GM19395 (cell line): Measurements from ENCODE around the gene SEC23A.
A peak's percentile ranks its signal among the peaks of the same experiment; 100 is the strongest.
"Not testable (repeated sequence)": the region's sequence is repeated elsewhere in the genome, so short reads cannot be mapped to it uniquely, and the experiment has no call there.

ENCODE experiments used
- ATAC-seq: cut with Tn5 transposase; IDR thresholded peaks from one replicate; pipeline ENCODE4 v1.9.1; 2021; ENCODE audit warnings: mild to moderate bottlenecking, moderate library complexity; ENCODE audit not compliant: unreplicated experiment

The SEC23A gene

GRCh38 chr14:39034481-39035296 is 68.3 kb downstream of the SEC23A start:
- no peak for ATAC-seq

GRCh38 chr14:39033371-39033770 is 69.7 kb downstream of the SEC23A start:
- no peak for ATAC-seq

- ATAC-seq = no peak
Measured at GRCh38 chr14:39030209-39030608, 72.8 kb downstream of the SEC23A start.

GRCh38 chr14:39029789-39030188 is 73.2 kb downstream of the SEC23A start:
- no peak for ATAC-seq

GRCh38 chr14:39028620-39029019 is 74.4 kb downstream of the SEC23A start:
- no peak for ATAC-seq

GRCh38 chr14:39025810-39026627 is 77.0 kb downstream of the SEC23A start:
- no peak for ATAC-seq

GRCh38 chr14:39025250-39025809 is 77.7 kb downstream of the SEC23A start:
- no peak for ATAC-seq

GRCh38 chr14:39023939-39024871 is 78.8 kb downstream of the SEC23A start:
- ATAC-seq = no peak

- ATAC-seq = not testable (repeated sequence)
Measured at GRCh38 chr14:39017096-39018016, 85.7 kb downstream of the SEC23A start.

- ATAC-seq = no peak
Measured at GRCh38 chr14:39016733-39017095, 86.3 kb downstream of the SEC23A start.

- no peak for ATAC-seq
Measured at GRCh38 chr14:39015964-39016577, 87.0 kb downstream of the SEC23A start.

GRCh38 chr14:39015360-39015961 is 87.6 kb downstream of the SEC23A start:
- ATAC-seq = peak; percentile 80

GRCh38 chr14:39014460-39014859 is 88.6 kb downstream of the SEC23A start:
- no peak for ATAC-seq

- not testable (repeated sequence) for ATAC-seq
Measured at GRCh38 chr14:39008965-39009364, 94.1 kb downstream of the SEC23A start.

GRCh38 chr14:39006721-39007410 is 96.2 kb downstream of the SEC23A start:
- no peak for ATAC-seq

GRCh38 chr14:39005044-39005880 is 97.8 kb downstream of the SEC23A start:
- no peak for ATAC-seq

GRCh38 chr14:38999949-39000348 is 103.1 kb downstream of the SEC23A start:
- no peak for ATAC-seq
